Measurements from ENCODE around the gene SLC27A3.

Gene SLC27A3

GRCh38 chr1:153801028-153801625 lies 25.9 kb downstream of the SLC27A3 start:
- DNase-seq: no peak

- DNase-seq: no peak
Measured at GRCh38 chr1:153801786-153802697, 26.8 kb downstream of the SLC27A3 start.

GRCh38 chr1:153803470-153804056 lies 28.4 kb downstream of the SLC27A3 start:
- DNase-seq: no peak

DNA sequence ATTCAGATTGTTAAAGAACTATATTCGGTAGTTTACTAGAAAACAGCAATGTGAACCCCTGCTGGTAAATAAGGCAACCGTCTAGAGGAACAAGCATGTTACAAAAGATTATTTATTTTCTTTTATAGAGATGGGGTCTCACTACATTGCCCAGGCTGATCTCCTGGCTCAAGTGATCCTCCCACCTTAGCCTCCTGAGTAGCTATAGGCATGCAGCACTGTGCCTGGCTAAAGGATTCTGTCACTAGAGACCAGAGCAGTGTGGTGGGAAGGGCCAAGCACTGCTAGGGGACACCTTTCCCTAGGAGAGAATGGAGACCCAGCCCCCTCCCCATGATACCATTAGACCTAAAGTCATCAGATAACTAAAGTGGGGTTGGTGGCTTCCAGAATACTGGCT lies 28.9 kb downstream of the SLC27A3 start:
- no peak for DNase-seq

- DNase-seq: no peak
Measured at GRCh38 chr1:153805042-153805745, 30.0 kb downstream of the SLC27A3 start.

- DNase-seq: no peak
Measured at GRCh38 chr1:153805886-153806719, 30.9 kb downstream of the SLC27A3 start.

- DNase-seq: no peak
Measured at GRCh38 chr1:153816283-153816889, 41.2 kb downstream of the SLC27A3 start.

- no peak for DNase-seq
Measured at GRCh38 chr1:153818876-153819275, 43.7 kb downstream of the SLC27A3 start.

DNA sequence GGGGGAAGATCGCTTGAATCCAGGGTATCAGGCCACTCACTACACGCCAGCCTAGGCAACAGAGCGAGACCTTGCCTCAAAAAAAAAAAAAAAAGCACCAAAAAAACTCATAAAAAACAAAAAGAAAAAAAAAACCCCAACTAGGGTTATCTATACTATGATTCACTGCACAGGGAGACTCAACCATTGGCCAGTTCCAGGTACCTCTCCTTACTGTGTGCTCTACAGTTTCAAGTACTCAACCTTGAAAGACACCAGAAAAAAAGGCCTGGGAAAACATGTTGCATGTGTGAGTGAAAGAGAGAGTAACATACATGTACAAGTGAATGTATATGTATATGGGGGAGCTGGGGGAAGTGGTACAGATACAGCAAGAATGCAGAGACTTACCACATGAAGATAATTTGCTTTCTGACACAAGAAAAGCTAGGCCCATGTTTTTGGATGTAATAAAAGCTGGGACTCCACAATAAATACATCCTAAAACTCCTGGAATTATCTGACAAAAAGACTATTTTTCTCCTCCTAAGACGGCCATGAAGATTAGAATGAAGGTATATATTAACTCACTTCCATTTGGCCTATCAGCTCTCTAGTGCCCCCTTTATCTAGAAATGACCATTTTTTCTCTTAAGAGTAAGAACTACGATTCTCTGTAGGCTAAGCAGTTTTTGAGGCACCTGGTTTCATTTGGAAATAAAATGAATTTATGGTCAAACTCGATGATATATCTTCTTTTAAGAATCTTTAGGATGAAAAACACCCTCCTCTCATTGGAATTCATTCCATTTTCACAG lies 52.2 kb downstream of the SLC27A3 start:
- DNase-seq: no peak

Data from NCI-H524 treated with DMSO at 0.1 percent for 48 hours (cell line).